Activated CD8-positive, alpha-beta memory T cell treated with anti-CD3 and anti-CD28 coated beads, Interleukin-2, amount 50 U/mL, for 1 hour (primary cell): ENCODE measurements around the gene DZIP3.
"Not testable (repeated sequence)": the region's sequence is repeated elsewhere in the genome, so short reads cannot be mapped to it uniquely, and the experiment has no call there.

Source experiments
- DNase-seq: peaks from one replicate; pipeline ENCODE4 v3.0.0-alpha.2; 2020; ENCODE audit errors: extremely low read depth

The DZIP3 gene

DNA sequence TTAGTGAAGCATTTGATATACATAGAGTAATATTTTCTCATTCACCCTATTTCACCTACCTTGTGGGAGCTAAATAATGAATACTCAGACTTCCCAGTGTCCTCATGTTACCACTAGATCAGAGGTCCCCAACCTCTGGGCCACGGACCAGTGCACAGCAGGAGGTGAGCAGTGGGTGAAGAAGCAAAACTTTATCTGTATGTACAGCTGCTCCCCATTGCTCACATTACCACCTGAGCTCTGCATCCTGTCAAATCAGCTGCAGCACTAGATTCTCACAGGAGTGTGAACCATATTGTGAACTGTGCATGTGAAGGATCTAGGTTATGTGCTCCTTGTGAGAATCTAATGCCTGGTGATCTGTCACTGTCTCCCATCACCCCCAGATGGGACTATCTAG, 88.3 kb downstream of the DZIP3 start:
- DNase-seq: no peak

GRCh38 chr3:108692286-108692685, 102.8 kb downstream of the DZIP3 start:
- not testable (repeated sequence) for DNase-seq

DNA sequence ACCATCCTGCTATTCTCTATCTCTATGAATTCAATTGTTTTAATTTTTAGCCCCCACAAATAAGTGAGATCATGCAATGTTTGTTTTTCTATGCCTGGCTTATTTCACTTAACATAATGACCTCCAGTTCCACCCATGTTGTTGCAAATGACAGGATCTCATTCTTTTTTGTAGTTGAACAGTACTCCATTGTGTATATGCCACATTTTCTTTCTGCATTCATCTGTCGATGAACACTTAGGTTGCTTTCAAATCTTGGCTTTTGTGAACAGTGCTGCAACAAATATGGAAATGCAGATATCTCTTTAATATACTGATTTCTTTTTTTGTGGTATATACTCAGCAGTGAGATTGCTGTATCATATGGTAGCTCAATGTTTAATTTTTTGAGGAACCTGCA, 108.9 kb downstream of the DZIP3 start:
- DNase-seq: no peak

GRCh38 chr3:108705045-108705444, 115.5 kb downstream of the DZIP3 start:
- DNase-seq: no peak

DNA sequence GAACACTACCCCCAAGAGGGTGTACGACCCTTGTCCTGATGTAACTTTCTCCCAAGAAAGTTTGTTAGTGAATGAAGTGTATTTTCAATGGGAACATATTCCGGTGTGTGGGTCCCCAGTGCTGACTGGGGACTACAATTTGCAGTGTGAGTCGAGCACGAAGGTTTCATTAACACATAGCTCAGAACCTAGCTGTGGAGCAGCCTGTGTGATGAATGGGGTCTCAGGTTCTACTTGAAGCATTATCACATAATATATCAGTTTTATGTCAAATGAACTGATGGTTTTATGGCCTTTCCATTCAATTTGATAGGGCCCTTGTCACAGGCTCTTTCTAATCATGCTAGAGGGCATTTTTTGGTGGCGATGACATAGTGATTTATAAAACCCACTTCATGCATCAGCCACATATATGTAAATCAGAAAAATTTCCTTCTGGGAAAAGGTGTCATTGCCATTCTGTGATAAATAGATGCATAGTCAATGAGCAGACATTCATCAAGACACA, 123.5 kb downstream of the DZIP3 start:
- DNase-seq: no peak

DNA sequence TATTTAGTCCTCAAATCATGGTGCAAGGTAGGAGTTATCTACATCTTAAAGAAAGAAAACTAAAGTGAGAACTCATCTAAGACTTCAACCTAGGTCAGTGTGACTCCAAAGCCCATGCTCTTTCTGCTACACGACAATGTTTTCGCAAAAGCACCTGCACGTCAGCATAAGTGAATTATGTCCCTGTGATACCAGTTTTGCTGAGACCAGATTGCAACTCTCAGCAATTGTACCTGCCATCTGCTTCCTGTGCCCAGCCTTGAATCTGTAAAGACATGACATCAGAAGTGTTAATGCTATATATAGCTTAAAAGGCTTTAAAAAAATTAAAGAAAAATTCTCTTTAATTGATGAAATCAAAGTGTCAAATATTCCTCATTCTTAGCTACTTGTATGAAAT, 124.3 kb downstream of the DZIP3 start:
- DNase-seq: no peak

DNA sequence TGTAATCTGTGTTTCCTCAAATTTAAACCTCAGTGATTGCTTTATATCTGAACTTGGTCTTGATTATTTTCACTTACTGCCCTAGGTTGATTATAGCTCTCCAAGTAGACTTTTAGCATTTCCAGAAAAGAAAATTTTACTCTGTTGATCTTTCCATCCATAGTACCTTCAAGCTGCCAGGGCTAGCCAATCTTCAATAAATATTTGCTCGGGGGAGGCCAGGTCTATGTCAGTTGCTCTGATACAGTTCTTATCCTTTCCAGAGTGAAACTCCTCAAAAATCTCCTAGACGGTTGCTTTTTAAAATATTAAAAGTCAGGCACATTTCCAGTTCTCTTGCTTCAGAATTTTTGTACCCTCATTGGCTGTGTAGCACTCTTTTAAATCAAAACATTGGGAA, 128.9 kb downstream of the DZIP3 start:
- DNase-seq: no peak

- no peak for DNase-seq
These were observed 129.8 kb downstream of the DZIP3 start for GRCh38 chr3:108719178-108719806.

- no peak for DNase-seq
These were observed 133.2 kb downstream of the DZIP3 start for GRCh38 chr3:108722724-108723123.

DNA sequence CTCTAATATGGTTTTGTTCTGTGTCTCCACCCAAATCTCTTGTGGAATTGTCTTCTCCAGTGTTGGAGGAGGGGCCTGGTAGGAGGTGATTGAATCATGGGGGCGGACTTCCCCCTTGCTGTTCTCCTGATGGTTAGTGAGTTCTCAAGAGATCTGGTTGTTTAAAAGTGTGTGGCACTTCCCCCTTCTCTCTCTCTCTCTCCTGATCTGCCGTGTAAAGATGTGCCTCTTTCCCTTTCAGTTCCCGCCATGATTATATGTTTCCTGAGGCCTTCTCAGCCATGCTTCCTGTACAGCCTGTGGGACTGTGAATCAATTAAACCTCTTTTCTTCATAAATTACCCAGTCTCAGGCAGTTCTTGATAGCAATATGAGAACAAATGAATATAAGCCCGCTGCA, 134.6 kb downstream of the DZIP3 start:
- DNase-seq: no peak

DNA sequence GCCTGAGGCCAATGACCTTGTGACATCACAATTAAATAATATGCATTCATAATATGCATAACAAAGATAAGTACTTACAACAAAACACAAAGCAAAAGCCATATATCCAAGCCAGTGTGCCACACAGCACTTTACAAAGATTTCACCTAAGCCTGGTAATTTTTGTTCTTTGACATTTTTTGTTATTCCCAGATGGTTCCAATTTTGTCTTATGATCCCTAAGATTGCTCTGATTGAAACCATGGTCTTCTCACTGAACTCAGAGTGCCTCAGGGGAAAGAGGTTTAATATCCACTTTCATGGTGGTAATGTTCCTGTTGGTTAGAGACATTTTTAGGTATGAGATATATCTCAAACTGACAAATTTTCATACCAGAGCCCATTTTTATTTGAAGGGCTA, 138.6 kb downstream of the DZIP3 start:
- DNase-seq: no peak

GRCh38 chr3:108728934-108729333, 139.4 kb downstream of the DZIP3 start:
- DNase-seq: no peak

DNA sequence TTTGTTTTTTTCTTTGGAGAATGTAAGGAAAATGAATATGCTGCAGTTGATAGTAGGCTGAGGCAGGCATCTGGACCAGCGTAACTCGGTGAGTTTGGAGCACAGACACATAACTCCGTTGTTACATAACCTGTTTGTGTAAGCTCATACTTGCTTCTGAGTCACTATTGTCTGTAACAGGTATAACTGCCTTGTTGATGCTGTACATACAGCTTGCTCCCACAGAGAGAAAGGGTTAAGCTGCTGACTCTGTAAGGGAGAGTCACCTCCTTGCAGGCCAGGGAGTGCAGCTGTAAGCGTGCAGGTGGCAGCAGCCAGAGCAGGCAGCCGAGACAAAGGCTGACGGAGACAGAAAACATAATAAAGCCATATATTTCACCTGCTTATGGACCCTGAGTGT, 147.3 kb downstream of the DZIP3 start:
- DNase-seq: no peak

- no peak for DNase-seq
These were observed 153.4 kb downstream of the DZIP3 start for GRCh38 chr3:108742929-108743328.
